IPS-18a (cell line): Measurements from ENCODE around the gene FRMPD4.

Source experiments
- H3K27ac ChIP-seq: one replicate; pipeline ENCODE4 v1.5.1; 2013; ENCODE audit warnings: low read length
- H3K27me3 ChIP-seq: one replicate; pipeline ENCODE4 v1.6.1; 2013; ENCODE audit warnings: mild to moderate bottlenecking, low read length; ENCODE audit not compliant: control insufficient read depth, insufficient read depth
- H3K36me3 ChIP-seq: one replicate; pipeline ENCODE4 v1.6.1; 2013; ENCODE audit warnings: low read depth, low read length; ENCODE audit not compliant: control insufficient read depth
- H3K4me1 ChIP-seq: one replicate; pipeline ENCODE4 v1.6.1; 2013; ENCODE audit warnings: low read depth, low read length; ENCODE audit not compliant: control insufficient read depth
- H3K4me3 ChIP-seq: one replicate; pipeline ENCODE4 v1.5.1; 2013; ENCODE audit warnings: low read length
- H3K9ac ChIP-seq: one replicate; pipeline ENCODE4 v1.6.1; 2013; ENCODE audit warnings: mild to moderate bottlenecking, low read length, moderate library complexity
- H3K9me3 ChIP-seq: one replicate; pipeline ENCODE4 v1.6.1; 2013; ENCODE audit warnings: low read depth, low read length; ENCODE audit not compliant: control insufficient read depth

The FRMPD4 gene

DNA sequence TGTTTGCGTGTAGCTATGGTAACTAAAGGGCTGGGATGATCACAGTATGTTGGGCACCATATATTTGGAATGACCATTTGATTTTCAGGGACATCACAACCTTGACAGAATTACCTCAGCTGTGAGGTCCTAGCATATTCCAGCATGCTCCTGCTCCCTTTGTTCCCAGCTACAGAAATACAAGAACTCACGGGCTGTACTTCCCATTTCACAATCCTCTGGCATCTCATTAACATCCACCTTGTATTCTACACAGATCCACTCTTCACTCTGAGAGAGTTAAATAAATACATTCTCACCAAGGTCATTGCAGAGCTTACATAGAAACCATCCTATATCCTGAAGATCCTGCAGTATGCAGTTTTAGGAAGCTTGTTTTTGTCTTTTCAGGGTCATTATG, 169.7 kb downstream of the FRMPD4 start:
- peaks cover 17% of the 10 kb centered on the region for H3K4me1 ChIP-seq
- no peaks in the 10 kb centered on the region for H3K27me3 ChIP-seq
- H3K4me3 ChIP-seq, result no peak overlapping the region
- H3K36me3 ChIP-seq, result no peaks in the 10 kb centered on the region
- no peak overlapping the region for H3K9ac ChIP-seq
- no peak overlapping the region for H3K27ac ChIP-seq
- no peaks in the 10 kb centered on the region for H3K9me3 ChIP-seq

DNA sequence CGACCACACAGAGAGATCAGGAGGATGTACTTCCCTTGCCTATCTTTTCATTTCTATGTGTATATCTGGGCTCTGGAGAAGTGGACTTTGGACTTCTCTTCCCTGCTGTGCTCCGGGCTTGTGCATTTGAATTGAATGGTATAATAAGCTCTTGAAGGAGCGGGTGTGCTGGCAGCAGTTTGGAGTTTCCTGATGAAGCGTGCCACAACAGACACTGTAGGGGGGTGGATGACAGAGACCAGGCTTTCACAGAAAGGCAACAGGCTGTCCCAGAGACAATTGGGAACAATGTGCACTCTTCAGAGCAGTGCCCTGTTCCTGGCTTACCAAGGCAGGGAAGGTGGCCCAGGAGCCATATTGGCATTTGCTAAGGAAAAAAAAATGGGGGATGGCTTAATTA, 170.1 kb downstream of the FRMPD4 start:
- no peak overlapping the region for H3K9ac ChIP-seq
- no peaks in the 10 kb centered on the region for H3K36me3 ChIP-seq

DNA sequence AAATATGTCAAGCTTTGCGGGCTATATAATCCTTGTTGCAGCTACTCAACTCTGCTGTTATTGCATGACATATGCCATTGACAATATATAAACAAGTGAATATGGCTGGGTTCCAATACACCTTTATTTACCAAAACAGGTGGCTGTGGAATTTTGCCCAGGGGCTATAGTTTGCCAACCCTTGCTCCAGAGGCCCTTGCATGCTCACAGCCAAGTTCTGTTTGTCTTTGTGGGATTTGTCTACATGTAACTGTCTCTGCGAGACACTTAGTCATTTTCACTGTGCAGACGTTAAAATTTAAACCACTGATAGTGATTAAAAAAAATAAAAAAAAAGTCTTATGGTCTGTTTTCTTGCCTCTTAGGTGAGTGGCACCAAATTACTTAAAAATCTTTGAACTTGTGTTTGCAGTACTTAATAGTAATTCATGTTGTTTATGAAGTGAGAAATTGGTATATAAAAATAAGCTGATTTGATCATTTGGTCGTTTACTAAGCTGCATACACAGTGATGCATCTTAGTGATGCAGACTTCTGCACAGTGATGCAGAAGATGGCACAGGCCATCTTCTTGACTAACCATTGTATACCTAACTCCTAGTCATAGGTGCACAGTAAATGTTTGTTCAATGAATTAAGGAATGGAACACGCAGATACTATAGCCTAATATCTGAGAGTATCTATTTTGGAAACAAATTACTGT, 170.9 kb downstream of the FRMPD4 start:
- H3K4me1 ChIP-seq, result peaks cover 20% of the 10 kb centered on the region
- no peak overlapping the region for H3K27ac ChIP-seq
- H3K36me3 ChIP-seq, result no peaks in the 10 kb centered on the region
- H3K4me3 ChIP-seq, result no peak overlapping the region
- H3K9ac ChIP-seq, result no peak overlapping the region
- H3K9me3 ChIP-seq, result no peaks in the 10 kb centered on the region
- H3K27me3 ChIP-seq, result no peaks in the 10 kb centered on the region

More for the DNA sequence above, 170.1 kb downstream of the FRMPD4 start:
- Histone ChIP-seq H3K27ac (no peak overlapping the region), H3K4me3 (no peak overlapping the region), H3K9me3 (no peaks in the 10 kb centered on the region), H3K27me3 (no peaks in the 10 kb centered on the region), H3K4me1 (peaks cover 17% of the 10 kb centered on the region)

GRCh38 chrX:12309744-12310076, 171.4 kb downstream of the FRMPD4 start:
- Histone ChIP-seq H3K27me3 (no peaks in the 10 kb centered on the region), H3K36me3 (no peaks in the 10 kb centered on the region), H3K4me3 (no peak overlapping the region), H3K9ac (no peak overlapping the region), H3K4me1 (peaks cover 20% of the 10 kb centered on the region), H3K9me3 (no peaks in the 10 kb centered on the region), H3K27ac (no peak overlapping the region)

GRCh38 chrX:12314651-12315050, 176.4 kb downstream of the FRMPD4 start:
- H3K36me3 ChIP-seq, result no peaks in the 10 kb centered on the region
- H3K27me3 ChIP-seq, result no peaks in the 10 kb centered on the region
- H3K9me3 ChIP-seq, result no peaks in the 10 kb centered on the region
- H3K4me1 ChIP-seq, result peaks cover 27% of the 10 kb centered on the region
- no peak overlapping the region for H3K9ac ChIP-seq
- H3K4me3 ChIP-seq, result no peak overlapping the region
- H3K27ac ChIP-seq, result no peak overlapping the region

DNA sequence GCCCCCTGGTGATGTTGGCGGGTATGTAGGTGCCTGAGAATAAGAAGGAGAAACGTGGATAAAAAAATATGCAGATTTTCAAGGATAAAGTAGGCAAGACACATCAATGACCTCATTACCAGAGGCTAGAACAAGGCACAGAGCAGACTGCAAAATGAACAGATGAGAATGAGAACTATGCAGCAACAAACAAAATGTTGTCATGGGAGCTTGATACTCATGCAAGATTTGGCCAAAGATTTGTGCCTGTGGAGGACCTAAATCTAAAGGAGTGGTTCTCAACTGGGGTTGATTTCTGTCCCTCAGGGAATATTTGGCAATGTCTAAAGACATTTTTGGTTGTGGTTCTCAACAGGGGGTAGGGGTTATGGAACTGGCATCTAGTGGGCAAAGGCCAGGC, 177.3 kb downstream of the FRMPD4 start:
- H3K4me1 ChIP-seq, result peaks cover 20% of the 10 kb centered on the region
- no peaks in the 10 kb centered on the region for H3K9me3 ChIP-seq
- no peak overlapping the region for H3K9ac ChIP-seq
- no peaks in the 10 kb centered on the region for H3K27me3 ChIP-seq
- H3K27ac ChIP-seq, result no peak overlapping the region
- H3K4me3 ChIP-seq, result no peak overlapping the region
- H3K36me3 ChIP-seq, result no peaks in the 10 kb centered on the region

DNA sequence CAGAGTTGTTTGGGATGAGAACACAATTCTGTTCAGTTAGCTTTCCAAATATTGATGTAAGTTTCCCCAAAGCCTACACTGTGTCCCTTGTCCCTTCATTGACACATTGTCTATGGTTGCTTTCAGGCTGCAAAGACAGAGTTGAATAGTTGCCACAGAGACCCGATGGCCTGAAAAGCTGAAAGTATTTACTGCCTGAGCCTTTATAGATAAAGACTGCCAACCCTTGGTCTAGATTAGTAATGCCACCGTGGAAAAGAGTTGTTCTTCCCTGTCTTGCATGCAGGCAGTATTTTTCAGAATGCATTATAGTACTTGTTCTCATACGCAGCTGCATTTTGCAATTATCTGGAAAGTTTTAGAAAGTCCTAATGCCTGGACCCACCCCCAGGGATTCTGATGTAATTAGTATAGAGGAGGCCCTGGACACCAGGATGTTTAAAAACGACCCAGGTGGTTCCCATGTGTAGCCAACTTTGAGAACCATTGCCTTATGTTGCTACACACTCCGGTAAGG, 180.8 kb downstream of the FRMPD4 start:
- Histone ChIP-seq H3K9ac (no peak overlapping the region), H3K4me3 (no peak overlapping the region), H3K9me3 (no peaks in the 10 kb centered on the region), H3K4me1 (peaks cover 12% of the 10 kb centered on the region), H3K27ac (no peak overlapping the region), H3K27me3 (no peaks in the 10 kb centered on the region), H3K36me3 (no peaks in the 10 kb centered on the region)

GRCh38 chrX:12319992-12320391, 181.7 kb downstream of the FRMPD4 start:
- Histone ChIP-seq H3K27me3 (no peaks in the 10 kb centered on the region), H3K27ac (no peak overlapping the region), H3K4me1 (peaks cover 11% of the 10 kb centered on the region), H3K4me3 (no peak overlapping the region), H3K9ac (no peak overlapping the region), H3K9me3 (no peaks in the 10 kb centered on the region), H3K36me3 (no peaks in the 10 kb centered on the region)

DNA sequence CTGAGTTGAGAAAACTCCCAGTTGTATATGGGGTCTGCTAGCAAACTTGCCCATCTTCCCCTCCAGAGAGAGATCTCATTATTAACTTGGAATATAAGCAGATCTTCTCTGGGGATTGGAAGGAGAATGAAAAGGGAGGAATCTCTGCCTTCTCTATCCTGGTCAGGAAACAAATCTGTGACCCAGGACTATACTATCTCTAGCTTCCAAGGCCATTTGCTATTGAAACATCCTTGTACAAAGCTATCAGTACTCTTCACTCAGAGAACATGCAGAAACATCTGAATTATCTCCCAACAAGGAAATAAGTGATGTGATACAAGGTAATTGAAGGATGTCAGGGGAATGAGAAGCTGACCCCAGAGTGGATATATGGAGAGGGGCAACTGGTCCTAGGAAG, 183.8 kb downstream of the FRMPD4 start:
- H3K4me3 ChIP-seq, result no peak overlapping the region
- H3K27me3 ChIP-seq, result no peaks in the 10 kb centered on the region
- H3K27ac ChIP-seq, result no peak overlapping the region
- no peaks in the 10 kb centered on the region for H3K9me3 ChIP-seq
- no peak overlapping the region for H3K9ac ChIP-seq
- H3K4me1 ChIP-seq, result peaks cover 8% of the 10 kb centered on the region
- no peaks in the 10 kb centered on the region for H3K36me3 ChIP-seq

DNA sequence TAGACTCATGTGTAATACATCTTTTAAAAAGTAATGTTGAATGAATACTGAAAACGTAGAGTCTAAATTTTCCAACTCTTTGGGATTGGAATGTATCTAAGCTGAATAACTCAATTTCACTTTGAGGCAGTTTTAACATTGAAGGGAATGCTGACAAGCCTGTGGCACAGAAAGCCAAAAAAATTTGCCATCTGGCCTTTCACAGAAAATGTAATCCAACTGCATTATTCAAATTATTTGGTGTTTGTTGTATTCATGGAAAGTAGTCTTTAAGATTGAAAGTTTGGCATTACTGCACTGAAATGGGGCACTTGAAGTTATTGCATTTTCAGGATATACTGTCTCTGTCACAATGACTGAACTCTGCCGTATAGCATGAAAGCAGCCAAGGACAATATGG, 186.9 kb downstream of the FRMPD4 start:
- H3K9ac ChIP-seq, result no peak overlapping the region
- H3K9me3 ChIP-seq, result no peaks in the 10 kb centered on the region
- no peaks in the 10 kb centered on the region for H3K4me1 ChIP-seq
- H3K36me3 ChIP-seq, result no peaks in the 10 kb centered on the region
- H3K4me3 ChIP-seq, result no peak overlapping the region
- no peaks in the 10 kb centered on the region for H3K27me3 ChIP-seq
- no peak overlapping the region for H3K27ac ChIP-seq

- no peak overlapping the region for H3K4me3 ChIP-seq
- H3K9ac ChIP-seq, result no peak overlapping the region
- H3K36me3 ChIP-seq, result no peaks in the 10 kb centered on the region
- no peaks in the 10 kb centered on the region for H3K27me3 ChIP-seq
- H3K4me1 ChIP-seq, result no peaks in the 10 kb centered on the region
- H3K9me3 ChIP-seq, result no peaks in the 10 kb centered on the region
- H3K27ac ChIP-seq, result no peak overlapping the region
Observed at GRCh38 chrX:12327836-12328235, 189.6 kb downstream of the FRMPD4 start.

- H3K27ac ChIP-seq, result no peak overlapping the region
- no peak overlapping the region for H3K4me3 ChIP-seq
- H3K9ac ChIP-seq, result no peak overlapping the region
- H3K27me3 ChIP-seq, result no peaks in the 10 kb centered on the region
- no peaks in the 10 kb centered on the region for H3K9me3 ChIP-seq
- H3K36me3 ChIP-seq, result no peaks in the 10 kb centered on the region
- H3K4me1 ChIP-seq, result peaks cover 8% of the 10 kb centered on the region
Observed at GRCh38 chrX:12329476-12329875, 191.2 kb downstream of the FRMPD4 start.
